ENCODE data around the gene ZDHHC24.

Gene ZDHHC24, protein sequence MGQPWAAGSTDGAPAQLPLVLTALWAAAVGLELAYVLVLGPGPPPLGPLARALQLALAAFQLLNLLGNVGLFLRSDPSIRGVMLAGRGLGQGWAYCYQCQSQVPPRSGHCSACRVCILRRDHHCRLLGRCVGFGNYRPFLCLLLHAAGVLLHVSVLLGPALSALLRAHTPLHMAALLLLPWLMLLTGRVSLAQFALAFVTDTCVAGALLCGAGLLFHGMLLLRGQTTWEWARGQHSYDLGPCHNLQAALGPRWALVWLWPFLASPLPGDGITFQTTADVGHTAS

GRCh38 chr11:66545701-66546367, at the start of gene ZDHHC24:
Gene ZDHHC24, minus strand, starts transcription at chr11:66546048. Its CDS starts 45 bp downstream, at chr11:66546003.
- peak within 1 kb of the TSS; percentile 89 for H3K4me3 ChIP-seq (ENCODE audit: low read depth, low read length)
- peak; percentile 85 for DNase-seq (ENCODE audit: low read depth)
- TF ChIP-seq CTCF (IDR thresholded peaks at IDR 0.05; ENCODE audit: low read depth, low read length, missing control alignments): no peak

DNA sequence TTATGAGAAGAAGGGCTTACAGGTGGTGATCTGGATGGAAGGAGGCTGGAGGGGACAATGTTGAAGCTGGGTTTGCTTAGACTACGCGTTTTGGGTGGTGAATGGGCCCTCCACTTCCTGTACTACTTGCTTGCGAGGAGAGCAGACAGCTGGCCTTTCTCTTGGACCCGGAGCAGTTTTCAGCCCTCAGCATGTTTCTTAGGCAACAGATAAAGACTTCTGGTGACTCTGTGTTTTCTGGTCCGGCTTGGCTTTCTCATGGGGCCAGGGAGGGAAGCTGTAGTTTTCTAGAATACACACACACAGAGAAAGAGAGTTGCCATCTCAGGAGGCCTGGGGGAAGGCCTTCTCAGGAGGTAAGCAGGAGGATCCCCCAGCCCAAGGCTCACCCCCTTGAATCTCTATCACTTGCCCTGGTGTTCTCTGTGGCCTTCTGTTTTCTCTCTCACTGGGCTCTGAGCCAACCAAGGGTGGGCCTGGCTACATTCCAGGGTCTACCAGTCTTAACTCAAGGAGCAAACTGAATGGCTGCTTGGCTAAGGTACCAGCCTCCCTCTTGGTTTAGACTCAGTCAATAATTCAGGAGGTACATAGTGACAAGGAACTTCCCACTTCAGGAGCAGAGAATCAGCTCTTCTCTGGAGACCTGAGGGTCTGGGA, 49.5 kb upstream of the ZDHHC24 start:
- DNase-seq (ENCODE audit: low read depth): no peak
- no peak overlapping the region for H3K4me3 ChIP-seq (ENCODE audit: low read depth, low read length)
- no peak for TF ChIP-seq CTCF (IDR thresholded peaks at IDR 0.05; ENCODE audit: low read depth, low read length, missing control alignments)

DNA sequence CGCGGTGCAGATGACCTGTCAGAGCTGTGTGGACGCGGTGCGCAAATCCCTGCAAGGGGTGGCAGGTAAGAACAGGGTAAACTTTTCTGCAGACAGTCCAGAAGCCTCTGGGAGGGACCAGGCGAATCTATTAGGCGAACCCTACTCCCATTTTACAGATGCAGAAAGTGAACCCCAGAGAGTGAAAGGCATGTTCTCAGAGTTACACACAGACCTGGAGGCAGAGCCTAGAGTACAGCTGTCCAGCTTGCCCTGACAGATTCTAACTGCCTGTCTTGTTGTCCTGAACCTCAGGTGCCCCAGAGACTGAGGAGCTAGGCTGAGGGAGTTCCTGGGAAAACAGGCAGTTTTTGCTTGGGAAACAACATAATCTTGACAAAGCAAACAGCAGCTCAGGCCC, 47.8 kb upstream of the ZDHHC24 start:
- DNase-seq (ENCODE audit: low read depth): no peak
- TF ChIP-seq CTCF (IDR thresholded peaks at IDR 0.05; ENCODE audit: low read depth, low read length, missing control alignments): no peak
- H3K4me3 ChIP-seq (ENCODE audit: low read depth, low read length): peak overlapping the region; percentile 74

- DNase-seq (ENCODE audit: low read depth): no peak
- H3K4me3 ChIP-seq (ENCODE audit: low read depth, low read length): peak overlapping the region; percentile 74
- no peak for TF ChIP-seq CTCF (IDR thresholded peaks at IDR 0.05; ENCODE audit: low read depth, low read length, missing control alignments)
These were observed 47.4 kb upstream of the ZDHHC24 start for GRCh38 chr11:66593303-66593635.

DNA sequence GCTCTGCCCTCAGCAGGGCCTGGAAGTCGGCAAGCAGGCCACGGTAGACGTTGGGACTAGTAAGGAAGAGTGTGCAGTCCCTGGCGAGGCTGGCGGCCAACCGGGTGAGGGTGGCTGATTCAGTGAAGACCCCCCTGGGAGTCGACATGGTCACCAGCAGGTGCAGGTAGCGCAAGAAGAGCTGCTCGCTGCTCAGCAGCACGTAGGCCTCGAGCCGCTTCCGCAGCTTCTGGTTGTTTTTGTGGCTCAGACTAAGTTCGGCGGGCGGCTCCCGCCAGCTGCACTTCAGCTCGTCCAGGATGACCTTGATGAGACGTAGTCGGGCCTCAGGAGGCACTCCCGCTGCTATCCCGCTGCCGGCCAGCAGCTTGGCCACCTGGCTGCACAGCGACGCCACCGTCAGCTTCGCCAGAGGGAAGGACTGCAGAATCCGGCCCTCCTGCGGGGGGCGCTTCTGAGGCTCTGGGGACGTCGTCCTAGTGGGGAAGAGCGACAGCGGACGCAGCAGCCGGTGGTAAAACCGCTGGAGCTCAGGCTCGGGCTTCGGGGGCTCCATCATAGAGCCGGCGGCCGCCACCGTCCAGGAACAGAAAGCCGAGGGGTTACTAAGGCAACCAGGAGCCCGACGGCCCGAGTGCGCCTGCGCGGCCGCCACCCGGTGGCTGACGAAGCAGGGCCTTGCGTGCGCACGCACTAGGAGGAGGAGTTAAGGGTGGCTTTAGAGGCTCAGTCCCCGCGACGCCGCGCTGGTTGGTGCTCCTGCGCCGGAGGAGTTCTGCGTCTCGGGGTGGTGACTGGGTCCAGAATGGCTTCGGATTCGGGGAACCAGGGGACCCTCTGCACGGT, 46.8 kb upstream of the ZDHHC24 start, which contains the start of the genes CCDC87 and CCS:
TSS of gene CCDC87 (minus strand) at position 607 of the 846 bp plus-strand sequence. CDS start at position 559, 48 bp downstream.
TSS of gene CCS (plus strand) at position 729 of the 846 bp plus-strand sequence. CDS start at position 806, 77 bp downstream.
- TF ChIP-seq CTCF (IDR thresholded peaks at IDR 0.05; ENCODE audit: low read depth, low read length, missing control alignments): peak; percentile 54
- DNase-seq (ENCODE audit: low read depth): peak; percentile 85
- peak within 1 kb of the TSS; percentile 74 for H3K4me3 ChIP-seq (ENCODE audit: low read depth, low read length)

GRCh38 chr11:66591175-66591574, 45.3 kb upstream of the ZDHHC24 start:
- H3K4me3 ChIP-seq (ENCODE audit: low read depth, low read length): no peak overlapping the region
- no peak for TF ChIP-seq CTCF (IDR thresholded peaks at IDR 0.05; ENCODE audit: low read depth, low read length, missing control alignments)
- DNase-seq (ENCODE audit: low read depth): no peak

All from GM12864 (cell line).